ENCODE data around the gene BPIFB2.

BPIFB2 gene

DNA sequence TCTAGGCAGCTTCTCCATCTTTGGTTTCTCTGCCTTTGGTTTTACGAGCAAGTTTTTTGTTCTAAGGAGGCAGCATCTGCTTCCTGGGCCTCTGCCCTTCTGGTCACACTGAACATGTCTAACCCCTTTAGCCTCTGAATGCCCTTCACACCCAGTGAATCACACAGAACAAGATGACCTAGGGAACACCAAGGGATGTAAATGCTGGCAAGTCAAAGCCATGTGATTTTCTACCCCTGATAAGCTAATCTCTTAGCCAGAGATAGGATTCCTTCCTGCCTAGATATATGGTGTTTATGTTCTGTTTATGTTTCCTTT lies 16.7 kb downstream of the BPIFB2 start:
- H3K4me3 ChIP-seq (ENCODE audit: low read depth, low read length): no peak overlapping the region
- POLR2A ChIA-PET: no interaction called here
- TF ChIP-seq, protein P1, sequence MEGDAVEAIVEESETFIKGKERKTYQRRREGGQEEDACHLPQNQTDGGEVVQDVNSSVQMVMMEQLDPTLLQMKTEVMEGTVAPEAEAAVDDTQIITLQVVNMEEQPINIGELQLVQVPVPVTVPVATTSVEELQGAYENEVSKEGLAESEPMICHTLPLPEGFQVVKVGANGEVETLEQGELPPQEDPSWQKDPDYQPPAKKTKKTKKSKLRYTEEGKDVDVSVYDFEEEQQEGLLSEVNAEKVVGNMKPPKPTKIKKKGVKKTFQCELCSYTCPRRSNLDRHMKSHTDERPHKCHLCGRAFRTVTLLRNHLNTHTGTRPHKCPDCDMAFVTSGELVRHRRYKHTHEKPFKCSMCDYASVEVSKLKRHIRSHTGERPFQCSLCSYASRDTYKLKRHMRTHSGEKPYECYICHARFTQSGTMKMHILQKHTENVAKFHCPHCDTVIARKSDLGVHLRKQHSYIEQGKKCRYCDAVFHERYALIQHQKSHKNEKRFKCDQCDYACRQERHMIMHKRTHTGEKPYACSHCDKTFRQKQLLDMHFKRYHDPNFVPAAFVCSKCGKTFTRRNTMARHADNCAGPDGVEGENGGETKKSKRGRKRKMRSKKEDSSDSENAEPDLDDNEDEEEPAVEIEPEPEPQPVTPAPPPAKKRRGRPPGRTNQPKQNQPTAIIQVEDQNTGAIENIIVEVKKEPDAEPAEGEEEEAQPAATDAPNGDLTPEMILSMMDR (IDR thresholded peaks at IDR 0.05; ENCODE audit: insufficient read depth, low read length, missing control alignments): no peak
- no peak for DNase-seq (ENCODE audit: low read depth, low spot score)
- CTCF ChIA-PET: no interaction called here

DNA sequence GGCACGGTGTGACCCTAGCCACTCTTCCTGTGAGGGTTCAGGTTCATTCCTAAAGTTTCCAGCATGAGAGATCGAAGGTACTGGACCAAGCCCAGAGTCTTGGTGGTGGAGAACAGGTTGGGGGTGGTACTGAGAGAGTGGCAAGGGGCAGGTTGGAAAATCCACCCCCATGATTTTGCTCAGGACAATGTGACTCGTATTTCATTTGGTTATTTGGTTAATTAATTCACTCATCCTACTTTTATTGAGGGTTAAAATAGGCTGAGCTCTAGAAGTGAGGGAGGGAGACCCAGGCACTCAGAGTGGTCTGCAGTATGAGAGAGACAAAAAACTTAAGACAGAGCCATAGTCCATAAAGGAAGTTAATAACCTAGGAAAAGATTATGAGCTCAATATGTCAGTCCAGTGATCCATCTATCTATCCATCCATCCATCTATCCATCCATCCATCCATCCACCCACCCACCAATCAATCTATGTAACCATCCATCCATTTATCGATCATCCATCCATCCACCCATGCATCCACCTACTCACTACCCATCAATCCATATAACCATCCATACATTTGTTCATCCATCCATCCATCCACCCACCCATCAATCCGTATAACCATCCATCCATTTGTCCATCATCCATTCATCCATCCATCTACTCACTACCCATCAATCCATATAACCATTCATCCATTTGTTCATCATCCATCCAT lies 17.3 kb downstream of the BPIFB2 start:
- no peak for DNase-seq (ENCODE audit: low read depth, low spot score)

DNA sequence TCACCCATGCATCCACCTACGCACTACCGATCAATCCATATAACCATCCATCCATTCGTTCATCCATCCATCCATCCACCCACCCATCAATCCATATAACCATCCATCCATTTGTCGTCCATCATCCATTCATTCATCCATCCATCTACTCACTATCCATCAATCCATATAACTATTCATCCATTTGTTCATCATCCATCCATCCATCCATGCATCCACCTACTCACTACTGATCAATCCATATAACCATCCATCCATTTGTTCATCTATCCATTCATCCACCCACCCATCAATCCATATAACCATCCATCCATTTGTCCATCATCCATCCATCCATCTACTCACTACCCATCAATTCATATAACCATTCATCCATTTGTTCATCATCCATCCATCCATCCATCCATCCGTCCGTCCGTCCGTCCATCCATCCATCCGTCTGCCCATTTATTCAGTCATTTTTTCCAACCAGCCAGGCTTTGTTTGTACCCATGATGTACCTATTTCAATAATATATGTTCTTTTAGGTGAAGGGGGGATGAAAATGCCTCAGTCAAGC lies 17.9 kb downstream of the BPIFB2 start:
- H3K4me3 ChIP-seq (ENCODE audit: low read depth, low read length): no peak overlapping the region
- TF ChIP-seq, protein P1 (IDR thresholded peaks at IDR 0.05; ENCODE audit: insufficient read depth, low read length, missing control alignments): no peak
- CTCF ChIA-PET: no interaction called here
- POLR2A ChIA-PET: no interaction called here
- DNase-seq (ENCODE audit: low read depth, low spot score): no peak

More for the DNA sequence above, 17.3 kb downstream of the BPIFB2 start:
- TF ChIP-seq, protein P1 (IDR thresholded peaks at IDR 0.05; ENCODE audit: insufficient read depth, low read length, missing control alignments): no peak
- CTCF ChIA-PET: no interaction called here
- POLR2A ChIA-PET: no interaction called here
- H3K4me3 ChIP-seq (ENCODE audit: low read depth, low read length): no peak overlapping the region

DNA sequence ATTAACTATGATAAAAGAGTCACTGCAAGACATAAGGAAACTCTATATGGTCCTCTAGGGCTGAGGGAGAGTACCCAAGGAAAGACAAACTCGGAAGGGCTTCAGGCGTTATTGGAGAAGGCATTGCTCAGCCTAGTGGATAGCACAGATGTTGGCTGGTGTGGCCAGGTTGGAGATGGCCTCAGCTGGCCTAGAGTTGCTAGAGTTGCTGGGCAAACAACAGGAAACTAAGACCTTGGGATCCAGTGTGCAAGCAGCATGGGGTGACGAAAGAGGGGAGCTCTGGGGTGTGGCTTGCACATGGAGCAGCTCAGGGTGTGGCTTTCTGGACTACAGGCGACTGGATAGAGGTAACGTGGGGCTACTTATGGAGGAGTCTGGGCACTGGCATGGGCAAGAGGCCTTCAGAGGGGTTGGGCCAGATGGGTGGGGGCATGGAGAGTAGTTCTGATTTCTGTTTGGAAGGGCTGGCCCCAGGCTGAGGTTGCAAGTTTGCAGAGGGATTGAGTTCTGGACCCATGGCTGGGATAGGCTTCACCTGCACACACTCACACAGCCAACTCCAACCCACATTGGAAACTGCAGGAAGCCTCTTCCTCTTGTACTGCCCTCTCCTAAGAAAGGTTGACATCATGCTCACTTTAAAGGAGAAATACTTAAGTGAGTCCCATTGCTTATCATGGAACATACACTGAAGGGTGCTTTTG lies 18.7 kb downstream of the BPIFB2 start:
- POLR2A ChIA-PET: no interaction called here
- CTCF ChIA-PET: no interaction called here
- DNase-seq (ENCODE audit: low read depth, low spot score): no peak
- H3K4me3 ChIP-seq (ENCODE audit: low read depth, low read length): no peak overlapping the region
- TF ChIP-seq, protein P1 (IDR thresholded peaks at IDR 0.05; ENCODE audit: insufficient read depth, low read length, missing control alignments): no peak

DNA sequence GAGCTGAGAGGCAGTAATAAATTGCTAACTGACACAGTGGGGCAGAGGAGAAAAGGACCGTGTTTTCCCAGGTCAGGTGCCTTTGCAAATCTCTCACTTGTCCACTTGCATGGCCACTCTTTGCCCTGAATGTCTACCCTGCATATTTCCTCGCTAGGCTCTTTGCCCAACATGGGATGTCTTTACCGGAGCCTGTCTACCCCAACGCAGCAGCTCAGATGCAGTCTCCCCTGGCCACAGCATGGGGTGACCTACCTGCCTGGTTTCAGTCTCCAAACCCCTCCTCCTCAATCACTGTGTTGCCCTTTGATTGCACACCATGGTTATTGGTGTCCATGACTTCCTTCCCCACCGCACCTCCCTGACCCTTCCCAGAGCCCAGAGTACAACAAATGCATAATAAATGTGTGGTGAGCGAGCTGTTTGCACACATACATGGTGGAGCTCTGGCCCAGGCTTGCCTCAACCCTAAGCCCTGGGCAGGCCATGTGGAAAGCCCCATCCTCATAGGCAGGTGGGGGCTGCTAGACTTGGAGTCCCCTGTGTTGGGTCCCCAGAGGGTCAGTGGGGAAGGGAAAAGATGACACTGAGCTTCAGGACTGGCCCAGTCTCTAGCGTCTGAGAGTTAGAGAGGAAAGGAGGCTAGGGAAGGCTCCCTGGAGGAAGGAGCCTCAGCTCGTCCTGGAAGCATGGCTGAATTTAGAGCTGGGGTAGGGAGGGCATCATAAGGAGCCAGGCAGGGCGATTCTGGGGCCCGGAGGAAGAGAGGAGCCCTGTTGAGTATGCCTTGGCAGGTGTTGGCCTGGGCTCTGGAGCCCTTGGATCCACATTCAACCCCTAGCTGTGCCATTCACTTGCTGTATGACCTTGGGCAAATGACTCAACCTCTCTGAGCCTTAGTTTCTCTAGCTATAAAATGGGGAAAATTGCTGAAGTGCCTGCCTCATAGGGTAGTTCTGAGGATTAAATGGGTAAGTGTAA lies 19.6 kb downstream of the BPIFB2 start:
- CTCF ChIA-PET: no interaction called here

More for the DNA sequence above, 19.6 kb downstream of the BPIFB2 start:
- TF ChIP-seq, protein P1 (IDR thresholded peaks at IDR 0.05; ENCODE audit: insufficient read depth, low read length, missing control alignments): no peak
- POLR2A ChIA-PET: no interaction called here
- no peak for DNase-seq (ENCODE audit: low read depth, low spot score)
- H3K4me3 ChIP-seq (ENCODE audit: low read depth, low read length): no peak overlapping the region

Data from AG04449 (cell line).